Hippocampal formation (tissue), 2 donors: ENCODE measurements around the gene WDFY1.

Source experiments
- DNase-seq, 2 donors: peaks; one replicate each; lab custom pipeline; 2025; lab: John Stamatoyannopoulos, UW

Gene WDFY1

GRCh38 chr2:223856584-223856983 is 88.6 kb downstream of the WDFY1 start:
- DNase-seq = no peak

GRCh38 chr2:223856021-223856420 is 89.1 kb downstream of the WDFY1 start:
- no peak for DNase-seq

DNA sequence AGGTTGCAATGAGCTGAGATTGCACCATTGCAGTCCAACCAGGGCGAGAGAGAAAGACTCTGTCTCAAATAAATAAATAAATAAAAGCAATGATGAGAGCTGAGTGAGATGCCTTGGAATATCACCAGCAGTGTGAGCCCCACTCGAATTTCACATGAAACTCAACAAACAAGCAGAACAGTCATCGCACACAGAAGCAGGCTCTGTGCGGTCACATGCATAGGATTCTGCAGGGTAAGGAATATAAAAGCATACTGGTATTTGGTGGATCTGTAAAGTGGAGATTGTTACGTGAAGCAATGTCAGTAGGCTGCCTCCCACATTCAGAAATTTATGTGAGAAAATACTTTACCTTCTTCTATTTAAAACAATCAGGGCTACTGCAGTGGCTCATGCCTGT is 89.7 kb downstream of the WDFY1 start:
- no peak for DNase-seq

DNA sequence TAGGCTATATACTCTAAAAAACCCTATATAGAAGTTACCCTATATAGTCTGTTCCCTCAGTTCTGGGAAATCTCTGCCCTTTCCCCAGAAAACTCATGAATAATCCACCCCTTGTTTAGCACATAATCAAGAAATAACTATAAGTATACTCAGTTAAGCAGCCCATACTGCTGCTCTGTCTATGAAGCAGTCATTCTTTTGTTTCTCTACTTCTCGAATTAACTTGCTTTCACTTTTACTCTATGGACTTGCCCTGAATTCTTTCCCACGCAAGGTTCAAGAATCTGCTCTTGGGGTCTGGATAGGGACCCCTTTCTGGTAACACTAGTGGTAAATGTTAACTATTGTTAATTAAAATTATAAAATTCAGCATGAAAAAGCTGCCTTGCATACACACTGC is 90.4 kb downstream of the WDFY1 start:
- no peak for DNase-seq

DNA sequence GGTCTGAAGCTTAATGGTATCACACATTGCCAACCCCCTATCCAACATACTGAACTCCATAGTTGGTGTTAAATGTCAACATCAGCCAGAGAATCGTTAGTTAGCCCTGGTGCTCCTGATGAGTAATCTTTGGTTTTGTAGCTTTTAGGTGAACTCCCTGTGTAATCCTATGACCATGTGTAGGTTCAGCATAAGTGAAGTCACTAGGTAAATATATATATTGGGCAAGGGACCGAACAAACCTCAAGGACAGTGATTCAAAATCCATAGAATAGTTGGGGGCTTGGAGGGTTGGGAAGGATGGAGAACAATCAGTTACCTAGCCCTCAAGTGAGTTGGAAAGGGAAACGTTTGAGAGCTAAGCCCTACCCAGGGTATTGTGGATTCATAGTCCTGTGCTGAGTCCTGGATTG is 91.7 kb downstream of the WDFY1 start:
- no peak for DNase-seq

GRCh38 chr2:223852281-223852795 is 92.8 kb downstream of the WDFY1 start:
- DNase-seq = no peak

DNA sequence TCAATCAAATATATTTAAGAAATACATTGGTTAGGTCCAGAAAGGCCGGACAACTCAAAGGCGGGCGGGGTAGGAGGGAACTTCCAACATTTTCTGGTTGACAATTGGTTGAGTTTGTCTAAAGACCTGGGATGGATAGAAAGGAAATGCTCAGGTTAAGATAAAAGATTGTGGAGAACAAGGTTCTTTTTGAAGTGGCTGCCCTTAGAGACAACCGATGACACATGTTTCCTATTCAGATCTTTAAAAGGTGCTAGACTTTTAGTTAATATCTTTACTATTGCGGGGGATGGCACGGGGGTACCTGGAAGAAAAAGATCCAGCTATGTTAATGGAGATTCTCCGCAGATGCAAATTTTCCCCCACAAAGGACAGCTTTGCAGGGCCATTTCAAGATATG is 97.7 kb downstream of the WDFY1 start:
- DNase-seq = no peak

DNA sequence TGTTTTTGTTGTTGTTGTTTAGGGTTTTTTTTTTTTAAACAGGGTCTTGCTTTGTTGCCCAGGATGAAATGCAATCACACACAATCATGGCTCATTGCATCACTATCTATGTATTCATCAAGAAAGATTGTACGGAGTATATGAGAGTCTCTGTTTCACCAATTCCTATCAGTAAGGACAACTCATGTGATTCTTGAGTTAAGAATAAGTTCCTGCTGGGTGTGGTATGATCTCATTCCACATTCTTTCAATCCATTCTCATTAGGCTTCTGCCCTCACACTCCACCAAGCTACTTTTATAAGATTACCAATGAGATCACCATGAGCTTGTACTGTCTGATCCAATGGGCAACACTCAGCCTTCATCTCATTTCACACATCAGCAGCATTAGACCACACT is 98.6 kb downstream of the WDFY1 start:
- DNase-seq = no peak

DNA sequence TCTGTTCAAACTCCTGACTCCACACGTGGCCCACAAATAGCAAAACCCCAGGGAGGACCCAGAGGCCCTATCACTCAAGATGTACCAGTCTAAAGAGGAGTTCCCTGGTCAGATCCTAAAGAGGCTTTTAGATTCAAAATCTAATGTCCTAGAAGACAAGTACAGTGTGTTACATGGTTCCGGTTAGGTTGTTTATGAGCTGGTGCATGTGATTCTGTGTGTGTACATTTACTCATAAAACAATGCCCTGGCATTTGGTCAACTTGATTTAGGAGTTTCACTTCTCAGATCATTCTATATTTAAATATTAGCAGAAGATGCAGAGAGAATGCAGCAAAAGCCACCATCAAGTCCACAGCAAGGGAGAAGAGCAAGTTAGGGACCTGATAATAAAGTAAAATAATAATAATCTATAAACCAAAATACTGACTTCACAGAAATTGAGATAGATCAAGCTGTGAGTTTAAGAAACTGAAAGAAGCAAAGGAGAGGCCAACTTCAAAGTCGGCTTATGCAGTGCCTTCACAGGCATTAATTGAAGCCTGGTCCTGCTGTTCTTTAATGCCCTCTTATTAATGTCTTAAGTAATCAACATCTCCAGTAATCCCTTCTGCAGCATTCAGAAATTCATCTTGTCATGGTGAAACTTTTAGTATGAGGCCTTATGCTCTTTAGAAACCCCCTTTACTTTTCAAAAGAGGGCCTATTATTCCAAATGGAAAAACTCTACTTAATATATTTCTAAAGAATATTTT is 103.5 kb downstream of the WDFY1 start:
- no peak for DNase-seq

- peak in 1 of 2 donors; percentile 24 for DNase-seq
These were observed 107.7 kb downstream of the WDFY1 start, which contains the start of gene AP1S3 for GRCh38 chr2:223837287-223838061. Gene AP1S3 (minus strand): TSS chr2:223837582. CDS start chr2:223837450, 132 bp downstream.

DNA sequence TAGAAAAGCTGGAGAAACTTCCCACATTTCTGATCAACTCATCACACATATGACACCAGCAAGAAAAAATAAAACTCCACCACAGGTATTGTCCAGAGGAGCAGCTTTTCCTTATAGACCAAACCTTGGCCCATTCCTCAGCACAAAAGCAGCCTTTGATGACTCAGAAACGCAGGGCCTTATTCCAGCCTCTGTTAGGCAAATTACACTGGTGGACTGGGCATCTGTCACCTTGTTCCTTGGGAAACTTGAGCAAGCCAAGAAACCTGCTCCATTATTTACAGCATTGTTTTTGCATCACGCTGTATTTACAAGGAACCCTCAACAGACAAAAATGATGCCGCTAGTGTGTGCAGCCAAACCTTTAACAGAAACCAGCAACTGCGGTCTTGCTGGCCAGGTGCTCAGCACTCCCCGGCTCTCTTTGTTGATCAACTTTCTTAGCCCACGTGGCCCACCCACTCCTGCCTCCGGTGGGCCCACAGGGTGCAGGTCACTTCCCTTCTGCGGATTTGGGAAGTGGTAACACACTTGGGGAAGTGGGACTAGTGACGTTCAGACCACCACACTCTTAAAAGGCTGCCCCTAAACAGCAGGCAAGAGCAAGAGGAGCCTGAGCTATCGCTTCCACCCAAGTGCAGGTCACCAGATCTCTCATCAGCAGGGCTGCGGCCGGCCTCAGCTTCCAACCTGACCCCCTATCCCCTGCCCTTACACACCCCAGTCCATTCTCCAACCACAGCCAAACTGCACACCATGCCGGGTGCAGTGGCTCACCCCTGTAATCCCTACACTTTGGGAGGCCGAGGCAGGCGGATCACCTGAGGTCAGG is 109.2 kb downstream of the WDFY1 start:
- DNase-seq = no peak

DNA sequence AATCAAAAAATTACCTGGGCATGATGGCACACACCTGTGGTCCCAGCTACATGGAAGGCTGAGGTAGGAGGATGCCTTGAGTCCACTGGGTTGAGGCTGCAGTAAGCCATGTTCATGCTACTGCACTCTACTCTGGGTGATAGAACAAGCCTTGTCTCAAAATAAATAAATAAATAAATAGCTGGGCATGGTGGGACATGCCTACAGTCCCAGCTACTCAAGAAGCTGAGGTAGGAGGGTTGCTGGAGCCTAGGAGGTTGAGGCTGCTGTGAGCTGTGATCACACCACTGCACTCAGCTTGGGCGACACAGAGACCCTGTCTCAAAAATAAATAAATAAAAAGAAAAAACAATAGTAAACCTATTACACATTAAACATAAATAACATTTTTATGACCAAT is 110.7 kb downstream of the WDFY1 start:
- no peak for DNase-seq

DNA sequence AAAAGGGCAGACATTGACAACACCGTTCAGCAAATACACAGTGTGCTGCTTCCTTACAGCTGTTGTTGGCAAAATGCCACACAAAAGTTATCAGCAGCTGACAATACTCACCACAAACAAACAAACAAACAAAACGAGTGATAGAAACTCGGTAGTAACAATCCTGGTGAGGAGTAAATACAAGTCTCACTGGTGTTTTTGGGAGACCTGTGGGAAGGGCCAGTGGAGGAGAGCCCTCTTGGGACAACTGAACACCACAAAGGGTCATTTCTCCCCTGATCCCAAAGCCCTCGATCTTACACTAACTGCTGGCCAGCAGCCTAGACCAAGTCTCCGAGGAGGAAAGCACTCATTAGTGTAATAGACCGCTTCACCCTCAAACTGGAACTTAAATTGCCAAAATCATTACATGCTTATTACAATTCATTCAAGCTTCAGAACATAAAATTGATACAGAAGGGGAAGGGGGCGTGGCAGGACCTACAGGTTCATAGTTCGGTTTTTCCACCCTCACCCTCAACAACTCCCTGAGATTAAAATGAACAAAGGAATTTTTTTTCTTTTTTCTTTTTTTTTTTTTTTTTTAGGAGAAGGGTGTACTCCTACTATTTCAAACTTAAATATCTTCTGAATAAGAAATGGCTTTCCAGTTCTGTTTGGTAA is 112.8 kb downstream of the WDFY1 start:
- DNase-seq = no peak

- DNase-seq = no peak
These were observed 116.0 kb downstream of the WDFY1 start for GRCh38 chr2:223829128-223829527.

DNA sequence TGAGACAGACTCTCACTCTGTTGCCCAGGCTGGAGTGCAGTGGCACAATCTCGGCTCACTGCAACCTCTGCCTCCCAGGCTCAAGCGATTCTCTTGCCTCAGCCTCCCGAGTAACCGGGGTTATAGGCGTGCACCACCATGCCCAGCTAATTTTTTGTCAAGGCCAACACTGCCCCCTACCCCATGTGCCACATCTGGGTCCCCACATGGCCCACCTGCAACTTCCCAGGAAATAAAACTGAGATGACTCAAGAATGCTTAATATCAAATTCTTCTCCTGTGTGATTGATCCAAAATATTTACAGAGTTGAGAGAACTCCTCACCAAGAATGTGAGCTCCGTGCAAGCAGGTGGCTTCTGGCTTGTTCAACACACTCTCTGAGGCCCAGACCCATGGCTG is 116.8 kb downstream of the WDFY1 start:
- no peak for DNase-seq

- no peak for DNase-seq
These were observed 118.1 kb downstream of the WDFY1 start for GRCh38 chr2:223826995-223827394.
